ENCODE results near the gene SELENOO. TPM values are rescaled to one million over a fixed set of nuclear protein-coding genes. Genes with fewer than 3 reads are reported as not detected.

SELENOO gene
- total RNA-seq, 1 experiment from 2014 or later, result 34.3 TPM

- H3K4me1 ChIP-seq (ENCODE audit: control insufficient read depth, insufficient read depth, low read length), result no peaks in the 10 kb centered on the region
- POLR2A ChIA-PET, result interaction anchor here (0.6 kb wide), 1 partner anchor 36 kb away, joined by 8 read pairs; no protein-coding TSS in a partner anchor
- in situ Hi-C loops (cut with HindIII; ENCODE audit: low pct_unique_long_range_greater_than_20kb, low sequenced_read_pairs) (no loop called here), intact Hi-C loops (cut with micrococcal nuclease; ENCODE audit: unreplicated experiment) (no loop called here)
- H3K9me3 ChIP-seq (ENCODE audit: control insufficient read depth, insufficient read depth, low read depth, low read length), result no peaks in the 10 kb centered on the region
- ATAC-seq (peak; percentile 14; the same call in 1 of the 2 replicates), DNase-seq (ENCODE audit: low read depth, low spot score) (no peak)
- no peaks in the 10 kb centered on the region for H3K27me3 ChIP-seq (ENCODE audit: control insufficient read depth, insufficient read depth, low read length)
- no TSS peak for BruUV-seq (replicated peaks)
- CTCF ChIA-PET, result no interaction called here
- H3K27ac ChIP-seq (ENCODE audit: low read length), result no peak overlapping the region
- H3K36me3 ChIP-seq (ENCODE audit: control insufficient read depth, insufficient read depth, low read length), result 0 out of 2 replicates have a peak, but pooled peaks cover 2% of the 10 kb centered on the region
- TF ChIP-seq, protein P1, sequence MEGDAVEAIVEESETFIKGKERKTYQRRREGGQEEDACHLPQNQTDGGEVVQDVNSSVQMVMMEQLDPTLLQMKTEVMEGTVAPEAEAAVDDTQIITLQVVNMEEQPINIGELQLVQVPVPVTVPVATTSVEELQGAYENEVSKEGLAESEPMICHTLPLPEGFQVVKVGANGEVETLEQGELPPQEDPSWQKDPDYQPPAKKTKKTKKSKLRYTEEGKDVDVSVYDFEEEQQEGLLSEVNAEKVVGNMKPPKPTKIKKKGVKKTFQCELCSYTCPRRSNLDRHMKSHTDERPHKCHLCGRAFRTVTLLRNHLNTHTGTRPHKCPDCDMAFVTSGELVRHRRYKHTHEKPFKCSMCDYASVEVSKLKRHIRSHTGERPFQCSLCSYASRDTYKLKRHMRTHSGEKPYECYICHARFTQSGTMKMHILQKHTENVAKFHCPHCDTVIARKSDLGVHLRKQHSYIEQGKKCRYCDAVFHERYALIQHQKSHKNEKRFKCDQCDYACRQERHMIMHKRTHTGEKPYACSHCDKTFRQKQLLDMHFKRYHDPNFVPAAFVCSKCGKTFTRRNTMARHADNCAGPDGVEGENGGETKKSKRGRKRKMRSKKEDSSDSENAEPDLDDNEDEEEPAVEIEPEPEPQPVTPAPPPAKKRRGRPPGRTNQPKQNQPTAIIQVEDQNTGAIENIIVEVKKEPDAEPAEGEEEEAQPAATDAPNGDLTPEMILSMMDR (IDR thresholded peaks at IDR 0.05), result no peak
- TF ChIP-seq TCF7L2 (IDR thresholded peaks at IDR 0.05; ENCODE audit: low read depth, low read length) (no peak), POLR2AphosphoS5 (IDR thresholded peaks at IDR 0.05; ENCODE audit: low read depth, low read length) (no peak), SIN3A (IDR thresholded peaks at IDR 0.05; ENCODE audit: borderline replicate concordance, insufficient read depth, low read depth, low read length) (no peak), REST (IDR thresholded peaks at IDR 0.05; ENCODE audit: insufficient read depth in 1 of 2, low read depth in 2 of 2, low read length in 1 of 2) (no peak)
- H3K4me3 ChIP-seq (ENCODE audit: low read depth in 2 of 2, low read length in 2 of 2), result no peak overlapping the region
These were observed 17.6 kb downstream of the SELENOO start for GRCh38 chr22:50218153-50218995.

- intact Hi-C loops (cut with micrococcal nuclease; ENCODE audit: unreplicated experiment), result no loop called here
These were observed 18.4 kb downstream of the SELENOO start for GRCh38 chr22:50218996-50219727.

More at GRCh38 chr22:50218996-50219727, 18.4 kb downstream of the SELENOO start:
- Histone ChIP-seq H3K27ac (ENCODE audit: low read length) (no peak overlapping the region), H3K27me3 (ENCODE audit: control insufficient read depth, insufficient read depth, low read length) (no peaks in the 10 kb centered on the region), H3K36me3 (ENCODE audit: control insufficient read depth, insufficient read depth, low read length) (0 out of 2 replicates have a peak, but pooled peaks cover 2% of the 10 kb centered on the region), H3K4me3 (ENCODE audit: low read depth in 2 of 2, low read length in 2 of 2) (no peak overlapping the region), H3K4me1 (ENCODE audit: control insufficient read depth, insufficient read depth, low read length) (no peaks in the 10 kb centered on the region), H3K9me3 (ENCODE audit: control insufficient read depth, insufficient read depth, low read depth, low read length) (no peaks in the 10 kb centered on the region)
- in situ Hi-C loops (cut with HindIII; ENCODE audit: low pct_unique_long_range_greater_than_20kb, low sequenced_read_pairs), result no loop called here
- BruUV-seq (replicated peaks), result no TSS peak
- peak; percentile 55 for ATAC-seq
- POLR2A ChIA-PET, result interaction anchor here (0.6 kb wide), 1 partner anchor 37 kb away, joined by 8 read pairs; no protein-coding TSS in a partner anchor
- CTCF ChIA-PET, result no interaction called here
- DNase-seq (ENCODE audit: low read depth, low spot score), result no peak
- TF ChIP-seq POLR2AphosphoS5 (IDR thresholded peaks at IDR 0.05; ENCODE audit: low read depth, low read length) (no peak), TCF7L2 (IDR thresholded peaks at IDR 0.05; ENCODE audit: low read depth, low read length) (no peak), SIN3A (IDR thresholded peaks at IDR 0.05; ENCODE audit: borderline replicate concordance, insufficient read depth, low read depth, low read length) (no peak)
